ENCODE data around the gene TGM2.

Gene TGM2

DNA sequence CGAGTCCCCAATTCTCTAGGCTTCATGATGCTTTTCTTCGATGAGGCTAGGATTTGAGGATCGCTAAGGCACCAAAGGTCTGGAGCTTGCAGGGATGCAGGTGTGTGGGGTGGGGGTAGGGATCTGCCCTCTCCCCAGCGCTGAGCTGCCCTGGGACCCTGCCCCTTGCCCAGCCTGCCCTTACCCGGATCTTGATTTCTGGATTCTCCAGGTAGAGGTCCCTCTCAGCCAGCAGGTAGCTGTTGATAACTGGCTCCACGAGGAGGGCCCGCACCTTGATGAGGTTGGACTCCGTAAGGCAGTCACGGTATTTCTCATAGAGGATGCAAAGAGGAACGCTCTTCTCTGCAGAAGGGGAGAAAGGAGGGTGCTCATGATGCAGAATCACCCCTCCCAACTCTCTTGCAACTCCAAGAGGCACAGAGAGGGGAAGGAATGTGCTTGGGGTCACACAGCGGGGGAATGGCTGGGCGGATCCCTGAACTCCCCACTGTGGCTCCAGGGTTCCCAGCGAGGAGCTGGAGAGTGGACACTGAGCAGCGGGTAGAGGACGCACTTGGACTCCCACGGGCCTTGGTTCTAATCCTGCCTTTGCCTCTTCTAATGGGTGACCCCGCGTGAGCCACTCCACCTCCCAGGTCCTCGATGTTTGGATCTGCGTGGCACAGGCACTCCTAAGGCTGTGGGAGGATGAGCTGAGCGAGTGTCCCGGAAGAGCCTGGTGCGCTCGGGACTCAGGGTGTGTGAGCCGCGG lies 32.7 kb downstream of the TGM2 start:
- no peak for DNase-seq (ENCODE audit: low read depth)

GRCh38 chr20:38131588-38132121 lies 33.4 kb downstream of the TGM2 start:
- DNase-seq (ENCODE audit: low read depth), result no peak

GRCh38 chr20:38130687-38131587 lies 34.1 kb downstream of the TGM2 start:
- no peak for DNase-seq (ENCODE audit: low read depth)

DNA sequence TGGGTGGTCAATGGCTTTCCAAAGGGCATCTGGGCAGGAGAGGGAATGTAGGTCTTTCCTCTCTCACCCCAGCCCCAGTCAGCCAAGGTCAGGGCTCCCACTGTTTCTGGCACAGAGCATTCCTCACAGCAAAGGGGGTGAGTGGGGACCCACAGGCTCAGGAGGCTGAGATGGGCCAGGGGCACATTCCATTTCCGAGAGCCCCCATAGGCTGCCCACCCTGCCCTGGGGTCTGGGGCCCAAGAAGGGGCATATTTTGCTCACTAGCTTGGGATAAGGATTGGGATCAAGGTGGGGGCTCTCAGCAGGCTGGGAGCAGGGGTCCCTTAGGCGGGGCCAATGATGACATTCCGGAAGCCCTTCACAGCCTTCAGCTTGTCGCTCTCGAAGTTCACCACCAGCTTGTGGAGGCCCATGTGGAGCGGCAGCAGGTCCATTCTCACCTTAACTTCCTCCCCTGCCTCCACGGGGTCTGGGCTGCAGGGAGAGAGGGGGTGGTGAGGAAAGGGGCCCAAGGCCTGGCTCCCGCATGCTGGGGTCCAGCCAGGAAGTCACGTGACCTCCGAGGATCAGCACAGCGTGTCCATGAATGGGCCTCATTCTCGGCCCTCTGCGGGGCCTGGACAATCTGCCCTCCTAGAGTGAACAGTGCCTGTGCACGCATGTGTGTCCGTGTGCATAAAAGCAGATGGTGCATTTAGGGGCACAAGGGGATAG lies 35.0 kb downstream of the TGM2 start:
- DNase-seq (ENCODE audit: low read depth), result no peak

- DNase-seq (ENCODE audit: low read depth), result no peak
Observed at GRCh38 chr20:38129248-38129865, 35.7 kb downstream of the TGM2 start.

DNA sequence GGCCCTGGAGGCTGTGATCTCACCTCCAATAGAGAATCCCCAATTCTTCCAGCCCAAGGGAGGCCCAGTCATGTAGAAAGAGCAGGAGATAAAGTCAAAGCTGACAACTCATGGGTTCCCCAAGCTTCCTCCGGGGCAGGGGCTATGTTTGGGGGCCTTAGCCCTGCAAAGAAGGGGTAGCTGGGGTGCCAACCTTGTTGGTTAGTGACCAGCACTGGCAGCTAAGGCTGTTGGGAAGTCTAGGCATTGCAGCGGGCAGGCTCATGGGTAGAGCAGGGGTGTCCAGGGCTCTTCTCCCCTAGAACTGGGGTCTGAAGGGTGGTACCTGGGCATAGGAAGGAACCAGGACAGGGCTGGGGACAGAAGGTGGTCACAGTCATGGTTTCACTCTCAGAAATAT lies 36.4 kb downstream of the TGM2 start:
- DNase-seq (ENCODE audit: low read depth), result no peak

DNA sequence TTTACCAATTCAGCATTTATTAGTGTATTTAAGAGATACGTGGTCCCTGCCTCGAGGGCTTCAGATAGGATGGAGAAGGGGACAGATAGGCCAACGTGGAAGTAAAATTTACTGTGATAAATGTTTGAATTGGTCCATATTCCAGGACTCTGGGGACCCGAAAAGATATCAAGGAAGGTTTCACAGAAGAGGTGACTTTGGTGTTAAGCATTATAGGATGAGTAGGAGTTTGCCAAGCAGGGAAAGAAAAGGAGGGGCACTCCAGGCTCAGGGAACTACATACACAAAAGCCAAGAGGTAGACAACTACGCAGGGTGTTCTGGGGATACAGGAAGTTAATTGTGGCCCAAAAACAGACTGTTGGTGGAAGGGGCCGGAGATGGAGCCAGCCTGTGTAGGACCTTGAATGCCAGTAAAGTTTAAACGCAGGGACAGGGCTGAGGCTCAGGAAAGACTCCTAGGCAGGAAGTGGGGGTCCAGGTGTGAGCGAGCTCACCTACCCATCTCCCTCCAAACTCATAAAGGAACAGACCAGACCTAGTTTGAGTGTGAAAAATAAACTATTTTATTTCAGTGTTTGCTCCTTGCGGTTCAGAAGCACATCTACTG lies 37.0 kb downstream of the TGM2 start:
- DNase-seq (ENCODE audit: low read depth), result no peak

GRCh38 chr20:38126932-38127621 lies 38.0 kb downstream of the TGM2 start:
- DNase-seq (ENCODE audit: low read depth), result no peak

DNA sequence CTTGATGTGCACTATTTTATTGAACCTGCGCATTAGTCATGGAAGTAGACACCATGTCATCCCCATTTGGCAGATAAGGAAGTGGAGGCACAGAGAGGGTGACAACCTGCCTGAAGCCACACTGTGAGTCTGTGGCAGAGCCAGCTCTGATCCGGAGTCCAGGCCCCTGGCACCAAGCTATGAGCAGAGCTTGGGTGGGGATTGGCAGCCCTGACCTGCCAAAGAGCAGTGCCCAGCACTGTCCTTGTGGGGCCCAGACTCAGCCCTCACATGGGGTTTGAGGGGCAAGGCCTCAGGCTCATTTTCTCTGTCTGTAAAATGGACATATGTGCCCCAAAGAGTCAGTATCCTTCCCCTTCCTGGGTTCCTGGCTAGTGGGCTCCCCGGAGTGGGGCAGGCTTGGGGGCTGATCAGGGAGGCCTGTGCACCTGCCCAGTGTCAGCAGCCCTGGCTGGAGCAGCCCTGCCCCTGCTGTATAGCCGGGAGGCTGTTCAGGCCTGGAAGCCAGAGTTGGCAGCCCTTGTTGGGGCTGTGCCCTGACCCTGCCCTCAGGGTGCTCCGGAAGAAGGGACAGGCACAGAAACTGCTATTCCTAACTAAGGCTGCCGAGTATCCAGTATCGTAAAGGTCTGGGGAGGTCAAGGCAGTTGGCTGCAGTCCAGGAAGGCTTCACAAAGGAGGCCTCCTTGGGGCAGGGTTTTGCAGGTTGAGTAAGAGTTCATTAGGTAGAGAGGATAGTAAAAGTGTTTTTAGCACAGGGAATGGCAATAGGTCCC lies 38.7 kb downstream of the TGM2 start:
- DNase-seq (ENCODE audit: low read depth), result no peak

DNA sequence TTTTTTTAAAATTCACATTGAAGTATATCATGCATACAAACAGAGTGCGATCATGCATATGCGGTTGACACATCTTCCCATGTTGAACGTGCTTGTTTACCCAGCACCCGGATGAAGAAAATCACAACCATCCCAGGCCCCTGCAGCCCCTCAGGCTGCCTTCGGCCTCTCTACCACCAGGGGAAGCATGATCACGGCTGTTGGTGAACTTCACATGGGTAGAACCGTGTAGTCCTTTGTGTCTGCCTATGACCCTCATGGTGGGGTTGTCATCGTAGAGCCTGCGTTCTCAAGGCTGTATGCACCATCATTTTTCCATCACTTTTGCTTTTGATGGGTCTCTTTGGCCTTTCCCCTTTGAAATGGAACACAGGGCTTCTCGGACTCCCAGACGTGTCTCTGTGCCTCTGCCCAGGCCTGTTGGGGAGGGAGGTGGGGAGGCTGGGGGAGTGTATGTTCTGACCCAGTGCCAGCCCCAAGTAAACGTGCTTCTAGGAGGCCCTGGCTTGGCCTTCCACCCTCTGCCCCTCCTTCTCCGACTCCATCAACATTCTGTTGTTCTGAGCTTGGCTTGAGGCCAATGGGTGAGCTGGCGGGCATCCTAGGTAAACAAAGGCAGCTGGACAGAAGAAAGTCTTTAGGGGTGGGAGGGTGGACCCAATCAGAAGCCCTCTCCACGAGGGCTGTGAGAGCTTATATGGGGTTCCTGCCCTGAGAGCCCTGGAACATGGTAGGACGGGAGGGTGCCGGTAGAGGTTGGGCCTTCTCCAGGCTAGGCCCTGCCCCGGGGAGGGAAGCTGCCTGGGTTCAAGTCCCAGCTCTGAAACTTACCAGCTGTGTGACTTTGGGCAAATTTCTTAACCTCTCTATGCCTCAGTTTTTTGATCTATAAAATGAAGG lies 39.7 kb downstream of the TGM2 start:
- DNase-seq (ENCODE audit: low read depth), result no peak

GRCh38 chr20:38123021-38123587 lies 42.0 kb downstream of the TGM2 start:
- no peak for DNase-seq (ENCODE audit: low read depth)

GRCh38 chr20:38121741-38122140 lies 43.3 kb downstream of the TGM2 start:
- no peak for DNase-seq (ENCODE audit: low read depth)

DNA sequence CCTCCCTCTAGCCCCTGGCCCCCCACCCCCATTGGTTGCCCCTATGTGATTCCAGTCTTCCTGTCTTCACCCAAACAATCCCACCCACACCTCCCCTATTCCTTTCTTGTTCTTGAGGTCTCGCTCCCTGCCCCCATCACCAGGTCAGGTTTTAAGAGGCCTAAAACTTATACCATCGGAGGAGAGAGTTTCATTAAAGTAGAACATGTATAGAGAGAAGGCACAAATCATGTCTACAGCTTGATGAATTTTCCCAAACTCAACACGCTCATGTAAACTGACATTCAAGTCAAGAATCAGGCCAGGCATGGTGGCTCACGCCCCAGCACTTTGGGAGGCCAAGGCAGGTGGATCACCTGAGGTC lies 44.5 kb downstream of the TGM2 start:
- no peak for DNase-seq (ENCODE audit: low read depth)

DNA sequence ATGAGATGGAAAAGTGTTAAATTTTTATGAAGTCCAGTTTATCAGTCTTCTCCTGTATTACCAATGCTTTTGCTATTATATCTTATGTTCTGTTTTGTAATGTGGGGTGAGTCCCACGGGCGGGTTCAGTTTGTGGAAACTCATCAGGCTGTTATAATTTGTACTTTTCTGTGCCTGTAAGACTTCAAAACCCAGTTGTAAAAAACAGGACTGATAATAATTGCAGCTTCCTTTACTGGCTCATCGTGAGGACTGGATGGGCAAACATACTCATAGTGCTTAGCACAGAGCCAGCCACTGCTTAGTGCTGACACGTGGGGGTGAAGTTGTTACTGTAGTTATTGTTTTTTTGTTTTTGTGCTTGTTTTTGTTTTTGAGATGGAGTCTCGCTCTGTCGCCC lies 45.6 kb downstream of the TGM2 start:
- DNase-seq (ENCODE audit: low read depth), result no peak

DNA sequence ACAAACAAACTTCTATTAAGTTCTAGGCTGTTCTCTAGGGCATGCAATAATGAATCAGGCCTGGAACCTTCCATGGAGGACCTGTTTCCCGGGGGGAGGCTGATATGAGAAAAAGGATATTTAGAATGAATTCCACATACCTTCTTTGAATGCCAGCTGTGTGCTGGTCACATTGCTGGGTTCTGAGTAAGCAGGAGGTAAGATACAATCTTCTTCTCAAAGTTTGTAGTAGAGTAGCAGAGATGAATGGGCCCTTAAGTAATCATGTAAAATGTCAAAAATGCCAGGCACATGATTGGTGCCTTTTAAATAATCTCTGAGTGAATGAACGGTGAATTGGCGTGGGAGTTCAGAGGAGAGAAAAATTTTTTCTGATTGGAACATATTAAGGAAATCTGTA lies 47.4 kb downstream of the TGM2 start:
- no peak for DNase-seq (ENCODE audit: low read depth)

DNA sequence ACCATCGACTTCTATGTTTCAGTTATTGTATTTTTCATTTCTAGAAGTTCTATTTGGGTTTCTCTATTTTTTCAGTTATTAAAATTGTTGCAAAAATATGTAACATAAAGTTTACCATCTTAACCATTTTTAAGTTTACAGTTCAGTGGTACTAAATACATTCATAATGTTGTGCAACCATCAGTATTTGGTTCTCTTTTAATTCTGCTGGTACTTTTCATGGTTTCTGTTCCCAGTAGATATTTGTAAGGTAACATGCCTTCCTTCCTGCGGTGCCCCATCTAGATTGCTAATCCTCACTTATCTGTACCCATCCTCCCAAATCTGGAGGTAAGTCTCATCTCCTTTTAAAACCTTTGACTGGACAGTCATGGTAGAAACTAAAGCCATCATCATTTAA lies 47.9 kb downstream of the TGM2 start:
- DNase-seq (ENCODE audit: low read depth), result no peak

DNA sequence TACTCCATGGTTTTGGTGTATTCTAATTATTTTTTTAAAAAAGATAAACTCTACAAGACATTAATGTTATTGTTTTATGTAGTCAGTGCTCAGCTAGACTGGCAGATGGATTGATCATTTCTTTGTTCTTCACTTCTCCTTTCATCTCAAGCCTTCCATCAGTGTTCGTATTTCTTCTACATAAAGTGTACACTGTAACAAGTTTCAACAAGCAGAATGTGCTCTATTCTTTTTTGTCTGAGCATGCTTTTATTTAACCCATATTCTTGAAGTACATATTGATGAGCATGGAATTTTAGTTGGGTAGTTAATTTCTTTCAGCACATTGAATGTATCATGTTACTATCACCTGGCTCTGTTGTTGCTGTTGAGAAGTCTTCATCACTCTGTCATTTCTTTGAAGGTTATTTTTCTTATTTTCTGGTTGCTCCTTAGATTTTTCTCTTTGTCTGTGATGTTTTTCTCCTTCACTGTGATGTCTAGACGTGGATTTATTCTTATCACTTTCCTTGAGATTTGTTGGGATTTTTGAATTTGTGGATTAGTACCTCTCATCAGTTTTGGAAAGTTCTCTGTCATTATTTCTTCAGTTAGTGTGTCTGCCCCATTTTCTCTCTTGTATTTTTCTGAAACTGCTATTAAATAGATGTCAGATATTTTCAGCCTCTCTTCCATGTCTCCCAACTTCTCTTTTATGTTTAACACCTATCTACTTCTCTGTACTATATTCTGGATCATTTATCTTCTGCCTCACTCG lies 48.5 kb downstream of the TGM2 start:
- DNase-seq (ENCODE audit: low read depth), result no peak

GRCh38 chr20:38115896-38116295 lies 49.2 kb downstream of the TGM2 start:
- DNase-seq (ENCODE audit: low read depth), result no peak
